SK-N-SH (cell line): ENCODE measurements around the gene GPR157. TPM values are rescaled to one million over a fixed set of nuclear protein-coding genes. Genes with fewer than 3 reads are reported as not detected.
A peak's percentile ranks its signal among the peaks of the same experiment; 100 is the strongest.

Experiments used
- CTCF ChIA-PET: fragments of 300-600, 350-600 bp; formaldehyde crosslinking; extraction: SDS; loops from one replicate; lab custom pipeline; 2021; lab: Yijun Ruan, JAX
- POLR2A ChIA-PET: fragments of 350-600 bp; sonication (Branson Sonifier 250); formaldehyde crosslinking; extraction: SDS; loops from one replicate; lab custom pipeline; 2020; ENCODE audit warnings: antibody characterized with exemption, inconsistent platforms; lab: Yijun Ruan, JAX
- DNase-seq: peaks from one replicate; pipeline ENCODE4 v3.0.0; 2012
- H2AFZ ChIP-seq: fragments of 200-600 bp; sonication (generic); 2 replicates; pipeline ENCODE4 v1.8.1; 2016; ENCODE audit warnings: antibody characterized with exemption, mild to moderate bottlenecking, low read depth
- H3F3A ChIP-seq: fragments of 200-600 bp; sonication (generic); replicated peaks from 2 replicates; pipeline ENCODE3; 2016; ENCODE audit warnings: antibody characterized with exemption, mild to moderate bottlenecking; ENCODE audit not compliant: insufficient read depth
- H3K27ac ChIP-seq, 2 experiments: fragments of 200-500 bp in 1 of 2; fragments of 200-600 bp in 1 of 2; sonication (Bioruptor generic) in 1 of 2; sonication (generic), shearing (Covaris generic) in 1 of 2; 2 replicates each; pipeline versions ENCODE4 v1.5.1 to v1.6.1; 2014 to 2016; ENCODE audit warnings: low read depth in 2 of 2, inconsistent platforms in 1 of 2, low read length in 1 of 2, mild to moderate bottlenecking in 1 of 2, mixed read lengths in 1 of 2
- H3K27me3 ChIP-seq: fragments of 200-600 bp; sonication (generic), shearing (Covaris generic); 2 replicates; pipeline ENCODE4 v1.6.1; 2016; ENCODE audit warnings: mixed run types; ENCODE audit not compliant: insufficient read depth
- H3K36me3 ChIP-seq, 2 experiments: fragments of 200-500 bp in 1 of 2; fragments of 200-600 bp in 1 of 2; sonication (Bioruptor generic) in 1 of 2; sonication (generic) in 1 of 2; replicated peaks in 1 of 2; 2 replicates each; pipeline versions ENCODE3 to v1.5.1; 2014 to 2016; ENCODE audit warnings: low read length in 1 of 2, mild to moderate bottlenecking in 1 of 2; ENCODE audit not compliant: insufficient read depth in 2 of 2, control insufficient read depth in 1 of 2
- H3K4me1 ChIP-seq, 2 experiments: fragments of 200-500 bp in 1 of 2; fragments of 200-600 bp in 1 of 2; sonication (Bioruptor generic) in 1 of 2; sonication (generic), shearing (Covaris generic) in 1 of 2; 2 replicates each; pipeline versions ENCODE4 v1.5.1 to v1.6.1; 2014 to 2016; ENCODE audit warnings: low read depth in 1 of 2, low read length in 1 of 2, mixed run types in 1 of 2; ENCODE audit not compliant: insufficient read depth in 2 of 2, control insufficient read depth in 1 of 2
- H3K4me2 ChIP-seq: fragments of 200-600 bp; sonication (generic), shearing (Covaris generic); 2 replicates; pipeline ENCODE4 v1.6.1; 2017; ENCODE audit warnings: mixed run types
- H3K4me3 ChIP-seq, 2 experiments: fragments of 200-500 bp in 1 of 2; fragments of 200-600 bp in 1 of 2; sonication (Bioruptor generic) in 1 of 2; sonication (generic), shearing (Covaris generic) in 1 of 2; 2 replicates each; pipeline versions ENCODE4 v1.5.1 to v1.8.1; 2014 to 2016; ENCODE audit warnings: low read depth in 2 of 2, inconsistent platforms in 1 of 2, low read length in 1 of 2, mild to moderate bottlenecking in 1 of 2, mixed read lengths in 1 of 2, moderate library complexity in 1 of 2
- H3K79me2 ChIP-seq: fragments of 200-600 bp; sonication (generic); 2 replicates; pipeline ENCODE4 v1.8.1; 2017; ENCODE audit warnings: mild to moderate bottlenecking; ENCODE audit not compliant: insufficient read depth
- H3K9ac ChIP-seq: fragments of 200-600 bp; sonication (generic); 2 replicates; pipeline ENCODE4 v1.6.1; 2017; ENCODE audit warnings: mixed run types
- H3K9me2 ChIP-seq: fragments of 200-600 bp; sonication (generic); 2 replicates; pipeline ENCODE4 v1.6.1; 2017; ENCODE audit warnings: mixed run types
- H3K9me3 ChIP-seq: fragments of 200-600 bp; sonication (generic); 2 replicates; pipeline ENCODE4 v1.6.1; 2017; ENCODE audit warnings: mixed run types, mild to moderate bottlenecking, moderate library complexity
- H4K20me1 ChIP-seq: fragments of 200-600 bp; sonication (generic); 2 replicates; pipeline ENCODE4 v1.6.1; 2017; ENCODE audit warnings: mild to moderate bottlenecking, mixed run types; ENCODE audit not compliant: insufficient read depth
- NRF1 ChIP-seq: IDR thresholded peaks from 2 replicates; pipeline ENCODE4 v1.6.1; 2012; ENCODE audit warnings: low read depth, mild to moderate bottlenecking, low read length
- RXRA ChIP-seq: IDR thresholded peaks from 2 replicates; pipeline ENCODE4 v1.4.0; 2012; ENCODE audit warnings: low read depth, mild to moderate bottlenecking, borderline replicate concordance
- TCF12 ChIP-seq: IDR thresholded peaks from 2 replicates; pipeline ENCODE4 v1.4.0; 2012
- USF1 ChIP-seq: IDR thresholded peaks from 2 replicates; pipeline ENCODE4 v1.4.0; 2012; ENCODE audit warnings: low read depth, borderline replicate concordance
- WGBS: methylation state at CpG from one replicate; pipeline ENCODE4 v1.1.6; 2017; ENCODE audit warnings: low lambda C conversion rate; 5-methylcytosine and 5-hydroxymethylcytosine counted together
- polyA plus RNA-seq, 3 experiments: library from polyadenylated mRNA; depleted of rRNA; stranded (reverse); fragments of >200 nt; gene quantifications; 2 replicates each; pipeline ENCODE4 v1.2.3, GENCODE V29; 2012

The GPR157 gene
- polyA plus RNA-seq, 1 of the 3 experiments (the other 2 are of a cell fraction) = 1.8 TPM

GRCh38 chr1:9164532-9164900, 35.6 kb upstream of the GPR157 start:
- Histone ChIP-seq H4K20me1 (peaks cover 93% of the 10 kb centered on the region), H3K27me3 (no peaks in the 10 kb centered on the region), H3F3A (peaks cover 30% of the 10 kb centered on the region), H3K9me3 (no peaks in the 10 kb centered on the region), H3K9ac (peak overlapping the region; percentile 67; the same call in 1 of the 2 replicates), H3K9me2 (no peaks in the 10 kb centered on the region), H3K4me1 (peaks cover 2 to 16% of the 10 kb centered on the region in 2 experiments; a peak in 3 of 4 replicates)
- ChIA-PET POLR2A (no interaction called here), CTCF (interaction anchor here (1.3 to 1.5 kb wide), 2 partner anchors 18 to 54 kb away, joined by 3 to 4 read pairs; no protein-coding TSS in a partner anchor)
- 37% methylated on average over 4 of the region's 4 CpGs for WGBS
- TF ChIP-seq USF1 (no peak), TCF12 (0 out of 2 replicates have a peak, but pooled peaks have one; percentile 5)
- TF ChIP-seq, all 33 proteins: peak for 1
- H3K27ac ChIP-seq = peak overlapping the region in 1 of 2 experiments; percentile 97; a peak in 2 of 4 replicates
- H3K36me3 ChIP-seq = no peaks in the 10 kb centered on the region
- H3K4me2 ChIP-seq = peak overlapping the region; percentile 84
- DNase-seq = no peak
- H3K4me3 ChIP-seq = no peak overlapping the region
- H2AFZ ChIP-seq = no peak overlapping the region
- H3K79me2 ChIP-seq = peaks cover 89% of the 10 kb centered on the region

GRCh38 chr1:9161963-9162362, 33.1 kb upstream of the GPR157 start:
- Histone ChIP-seq H3F3A (peaks cover 30% of the 10 kb centered on the region), H3K9me2 (no peaks in the 10 kb centered on the region), H3K9ac (no peak overlapping the region), H3K4me1 (peaks cover 2 to 16% of the 10 kb centered on the region in 2 experiments; a peak in 3 of 4 replicates), H4K20me1 (peaks cover 92% of the 10 kb centered on the region), H3K4me3 (no peak overlapping the region), H3K4me2 (no peak overlapping the region), H3K9me3 (no peaks in the 10 kb centered on the region), H3K27me3 (no peaks in the 10 kb centered on the region), H3K79me2 (peaks cover 90% of the 10 kb centered on the region), H2AFZ (no peak overlapping the region), H3K27ac (no peak overlapping the region; a peak in 1 of 4 replicates), H3K36me3 (no peaks in the 10 kb centered on the region)
- ChIA-PET CTCF (interaction anchor here (0.9 to 1.5 kb wide), 3 partner anchors 19 to 51 kb away, joined by 3 to 13 read pairs (median 4); no protein-coding TSS in a partner anchor), POLR2A (no interaction called here)
- DNase-seq = no peak
- TF ChIP-seq RXRA = no peak
- WGBS = 90% methylated on average over 4 of the region's 9 CpGs

GRCh38 chr1:9161342-9161741, 32.4 kb upstream of the GPR157 start:
- Histone ChIP-seq H4K20me1 (peaks cover 90% of the 10 kb centered on the region), H3K4me3 (no peak overlapping the region), H3K27ac (no peak overlapping the region)
- TF ChIP-seq NRF1 (no peak), RXRA (no peak)
- TF ChIP-seq, all 33 proteins: peak for 0
- no peaks in the 10 kb centered on the region for H3K27me3 ChIP-seq
- no peak overlapping the region for H3K4me2 ChIP-seq
- ChIA-PET CTCF (interaction anchor here (1.4 kb wide), 1 partner anchor 19 kb away, joined by 3 read pairs; no protein-coding TSS in a partner anchor), POLR2A (no interaction called here)
- no peaks in the 10 kb centered on the region for H3K36me3 ChIP-seq
- peaks cover 30% of the 10 kb centered on the region for H3F3A ChIP-seq
- peaks cover 2 to 16% of the 10 kb centered on the region in 2 experiments; a peak in 3 of 4 replicates for H3K4me1 ChIP-seq
- H2AFZ ChIP-seq = no peak overlapping the region
- H3K9me2 ChIP-seq = no peaks in the 10 kb centered on the region
- no peak overlapping the region for H3K9ac ChIP-seq
- H3K79me2 ChIP-seq = peaks cover 90% of the 10 kb centered on the region
- 90% methylated on average over 6 of the region's 6 CpGs for WGBS
- DNase-seq = no peak
- no peaks in the 10 kb centered on the region for H3K9me3 ChIP-seq
